ENCODE data around the gene ANXA8L1. TPM values are rescaled to one million over a fixed set of nuclear protein-coding genes. Genes with fewer than 3 reads are reported as not detected.
"Not testable (repeated sequence)": the region's sequence is repeated elsewhere in the genome, so short reads cannot be mapped to it uniquely, and the experiment has no call there.

ANXA8L1 gene, protein sequence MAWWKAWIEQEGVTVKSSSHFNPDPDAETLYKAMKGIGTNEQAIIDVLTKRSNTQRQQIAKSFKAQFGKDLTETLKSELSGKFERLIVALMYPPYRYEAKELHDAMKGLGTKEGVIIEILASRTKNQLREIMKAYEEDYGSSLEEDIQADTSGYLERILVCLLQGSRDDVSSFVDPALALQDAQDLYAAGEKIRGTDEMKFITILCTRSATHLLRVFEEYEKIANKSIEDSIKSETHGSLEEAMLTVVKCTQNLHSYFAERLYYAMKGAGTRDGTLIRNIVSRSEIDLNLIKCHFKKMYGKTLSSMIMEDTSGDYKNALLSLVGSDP
- polyA plus RNA-seq (ENCODE audit: insufficient read length in 12 of 12) = 10 to 100 TPM in 1 of 12 donors, 1 to 10 TPM in 2, under 1 TPM in 2, not detected in 7; 0.14 to 16.8 (median 2.8) TPM
- long read RNA-seq, donor 1 = 0 reads
- long read RNA-seq, donor 2 = 0 reads
- long read RNA-seq, donor 3 = 0 reads
- long read RNA-seq, donor 4 = 0 reads
- long read RNA-seq, donor 5 = 0 reads
- long read RNA-seq, donor 6 = 0 reads
- long read RNA-seq, donor 7 = 0 reads
- long read RNA-seq, donor 8 = 0 reads
- long read RNA-seq, donor 9, partial matches to known transcripts = 0 of 4 reads
- long read RNA-seq, donor 9, other reads (novel, unspliced or antisense) = 0 of 4 reads
- long read RNA-seq, donor 10 = 0 reads
- long read RNA-seq, donor 11 = 0 reads

- not testable (repeated sequence) for DNase-seq
These were observed at the start of gene ANXA8L1 for GRCh38 chr10:46375406-46375805. Gene ANXA8L1 (plus strand): TSS chr10:46375776. CDS start chr10:46375852, 76 bp downstream.

DNA sequence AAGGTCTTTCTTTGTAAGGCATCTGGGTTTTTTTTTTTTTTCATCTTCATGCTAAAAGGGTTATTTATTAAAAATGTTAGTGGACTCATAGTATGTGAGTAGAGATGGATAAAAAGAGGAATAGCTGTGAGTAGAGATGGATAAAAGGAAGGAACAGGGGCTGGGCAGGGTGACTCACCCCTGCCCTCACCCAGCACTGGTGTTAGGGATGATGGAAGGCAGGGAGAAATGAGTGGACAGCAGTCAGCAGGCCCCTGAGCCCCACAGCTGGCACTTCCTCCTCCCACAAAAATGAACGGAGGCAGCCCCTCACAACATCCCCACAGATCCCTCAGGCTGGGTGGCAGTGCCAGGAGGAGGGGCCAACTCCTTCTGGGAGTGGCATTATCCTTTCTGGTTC, 49.5 kb upstream of the ANXA8L1 start:
- DNase-seq = no peak

- no peak for DNase-seq
These were observed 48.6 kb upstream of the ANXA8L1 start for GRCh38 chr10:46326971-46327370.

DNA sequence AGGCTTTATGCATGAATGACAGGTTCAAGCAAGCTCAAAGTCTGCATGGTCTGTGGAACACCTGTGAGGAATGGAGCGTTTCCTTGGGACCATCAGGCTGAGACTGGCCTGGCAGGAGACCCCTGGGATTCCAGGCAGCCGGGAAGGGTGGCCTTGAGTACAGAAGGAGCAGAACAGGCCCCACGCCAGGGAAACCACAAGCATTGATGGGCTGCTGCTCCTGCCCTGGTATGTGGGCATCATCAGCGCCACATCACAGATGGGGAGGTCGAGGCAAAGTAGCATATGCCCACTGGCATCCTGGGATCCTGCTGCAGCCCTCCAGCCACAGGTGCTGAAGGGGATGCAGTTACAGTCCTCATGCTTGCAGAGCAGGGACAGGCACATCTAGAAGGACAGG, 47.9 kb upstream of the ANXA8L1 start:
- DNase-seq = no peak

DNA sequence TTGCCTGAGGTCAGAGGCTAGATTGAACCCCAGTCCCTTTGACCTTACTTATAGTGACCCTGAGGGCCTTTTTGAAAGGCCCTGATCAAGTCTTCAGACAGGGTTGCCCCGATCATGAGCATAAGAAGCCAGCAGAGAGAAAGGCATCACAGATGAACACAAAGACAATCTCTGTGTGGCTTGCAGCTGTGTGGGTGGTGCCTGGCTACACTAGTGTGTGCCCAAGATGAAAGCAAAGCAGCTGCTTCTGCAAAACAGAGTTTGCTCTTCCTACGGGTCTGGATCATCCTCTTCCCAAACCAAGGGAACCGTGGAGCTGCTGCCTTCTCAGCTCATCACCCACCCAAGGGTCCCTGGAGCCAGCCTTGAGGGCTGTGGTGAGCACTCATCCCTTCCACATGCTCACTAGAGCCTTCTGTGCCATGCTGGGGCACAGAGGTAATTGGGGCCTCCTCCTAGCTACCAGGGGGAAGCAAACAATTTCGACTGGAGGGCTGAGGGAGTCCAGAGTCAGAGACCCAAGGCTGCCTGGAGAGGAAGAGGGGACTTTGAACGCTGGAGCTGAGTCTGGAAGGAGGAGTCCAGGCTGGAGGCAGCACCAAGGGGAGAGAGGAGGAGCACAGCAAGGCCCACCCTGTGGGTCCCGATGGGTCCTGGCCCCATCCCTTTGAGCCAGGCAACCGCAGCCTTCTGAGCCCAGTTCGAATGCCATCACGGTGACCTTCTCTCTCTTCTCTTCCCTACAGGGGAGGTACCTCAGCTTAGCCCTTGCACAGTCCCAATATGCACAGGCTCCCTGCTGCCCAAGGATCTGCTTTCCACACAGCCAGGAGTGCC, 46.5 kb upstream of the ANXA8L1 start:
- no peak for DNase-seq

DNA sequence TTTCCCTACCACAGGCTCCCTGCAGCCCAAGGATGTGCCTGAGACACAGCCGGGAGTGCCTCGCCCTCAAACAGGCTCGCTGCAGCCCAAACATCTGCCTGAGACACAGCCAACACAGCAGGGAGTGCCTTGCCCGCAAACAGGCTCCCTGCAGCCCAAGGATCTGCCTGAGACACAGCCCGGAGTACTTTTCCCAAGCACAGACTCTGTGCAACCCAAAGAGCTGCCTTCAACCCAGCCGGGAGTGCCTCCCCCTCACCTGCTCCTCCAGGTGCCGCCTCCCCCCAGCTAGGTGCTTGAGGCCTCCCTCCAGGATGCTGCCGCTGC, 45.9 kb upstream of the ANXA8L1 start:
- DNase-seq = no peak

DNA sequence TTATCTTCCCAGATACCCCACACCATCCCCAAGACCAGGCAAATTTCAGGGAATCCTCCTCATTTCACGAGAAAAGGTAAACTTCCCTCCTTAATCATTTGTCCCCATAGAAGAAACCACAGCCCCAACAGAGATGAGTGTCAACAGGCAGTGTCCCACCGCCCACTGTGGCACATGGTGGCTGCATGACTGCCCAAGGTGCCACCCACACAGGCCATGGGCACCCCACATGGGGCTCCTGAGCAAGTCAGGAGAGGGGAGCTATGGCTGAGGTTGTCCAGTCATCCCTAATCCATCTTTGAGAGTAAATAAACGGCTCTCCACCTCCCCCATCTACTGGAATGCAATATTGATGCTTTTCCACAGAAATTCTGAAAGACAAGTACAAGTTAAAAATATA, 44.7 kb upstream of the ANXA8L1 start:
- no peak for DNase-seq

- DNase-seq = not testable (repeated sequence)
These were observed 10.1 kb upstream of the ANXA8L1 start for GRCh38 chr10:46365484-46365883.

DNA sequence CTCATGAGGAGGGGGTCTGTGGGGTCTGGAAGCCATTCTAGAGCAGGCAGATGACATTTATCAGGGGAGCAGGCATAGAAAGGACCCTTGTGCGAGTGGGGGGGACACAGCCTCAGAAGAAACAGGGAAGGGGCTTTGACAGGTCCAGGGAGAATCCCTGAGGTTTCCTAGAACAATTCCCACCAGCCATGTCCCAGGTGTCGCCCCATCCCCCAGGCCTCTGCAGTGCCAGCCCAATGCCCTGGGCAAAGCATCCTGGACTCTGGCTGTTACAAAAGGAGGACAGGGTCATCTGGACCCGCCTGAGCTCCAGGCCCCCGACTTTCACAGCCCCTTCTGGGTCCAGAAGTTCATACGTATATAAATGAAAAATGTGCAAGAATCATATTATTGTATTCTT, 8.4 kb upstream of the ANXA8L1 start:
- DNase-seq = not testable (repeated sequence)

- not testable (repeated sequence) for DNase-seq
These were observed 7.8 kb upstream of the ANXA8L1 start for GRCh38 chr10:46367666-46368240.

DNA sequence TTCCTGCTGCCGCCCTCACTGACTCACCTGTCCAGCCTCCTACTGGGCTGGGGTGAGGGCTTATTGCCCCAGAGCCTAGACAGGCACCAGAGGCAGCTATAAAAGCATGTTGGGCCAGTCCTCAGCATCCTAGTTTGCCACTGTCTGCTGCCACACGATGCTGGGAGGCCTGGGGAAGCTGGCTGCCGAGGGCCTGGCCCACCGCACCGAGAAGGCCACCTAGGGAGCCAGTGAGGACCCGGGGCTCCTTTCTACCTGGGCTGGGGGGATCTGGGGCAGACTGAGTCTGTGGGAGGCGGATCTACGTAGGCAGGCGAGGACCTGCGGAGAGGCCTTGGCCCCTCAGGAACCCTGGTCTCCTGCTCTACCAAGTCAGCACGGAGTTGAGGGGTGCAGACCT, 6.6 kb upstream of the ANXA8L1 start:
- DNase-seq = not testable (repeated sequence)

DNA sequence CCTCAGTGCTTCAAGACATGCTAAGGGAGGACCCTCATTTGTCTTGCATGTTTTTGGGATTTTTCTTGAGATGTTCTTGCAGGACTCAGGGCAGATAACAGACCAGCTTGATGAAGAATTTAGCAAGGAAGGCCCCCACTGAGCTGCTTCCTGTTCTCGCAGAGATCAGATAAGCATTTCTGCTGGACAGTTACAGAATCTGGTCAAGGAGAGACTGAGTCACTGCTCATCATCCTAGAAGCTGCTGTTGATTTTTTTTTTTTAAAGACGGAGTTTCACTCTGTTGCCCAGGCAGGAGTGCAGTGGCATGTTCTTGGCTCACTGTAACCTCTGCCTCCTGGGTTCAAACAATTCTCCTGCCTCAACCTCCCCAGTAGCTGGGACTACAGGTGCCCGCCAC, 1.2 kb upstream of the ANXA8L1 start:
- not testable (repeated sequence) for DNase-seq

- not testable (repeated sequence) for DNase-seq
These were observed 1.4 kb downstream of the ANXA8L1 start for GRCh38 chr10:46377022-46377421.

DNA sequence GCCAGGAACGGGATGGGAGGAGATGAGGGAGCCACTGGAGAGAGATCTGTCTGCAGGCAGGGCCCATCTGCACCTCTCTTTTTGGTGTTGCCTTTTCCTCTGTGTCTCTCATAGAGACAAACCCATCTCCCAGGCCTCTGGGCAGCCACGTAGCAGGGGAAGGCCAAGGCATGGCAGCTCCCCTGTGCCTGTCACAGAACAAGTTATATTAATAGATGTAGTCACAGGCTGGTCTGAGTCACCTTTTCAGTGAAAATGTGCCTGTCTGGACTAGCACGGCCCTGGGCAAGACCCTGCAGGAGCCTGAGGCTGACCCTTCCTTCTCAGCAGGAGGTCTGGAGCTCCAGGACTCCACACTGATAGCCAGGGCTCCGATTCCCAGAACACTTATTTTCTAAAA, 2.1 kb downstream of the ANXA8L1 start:
- DNase-seq = not testable (repeated sequence)

DNA sequence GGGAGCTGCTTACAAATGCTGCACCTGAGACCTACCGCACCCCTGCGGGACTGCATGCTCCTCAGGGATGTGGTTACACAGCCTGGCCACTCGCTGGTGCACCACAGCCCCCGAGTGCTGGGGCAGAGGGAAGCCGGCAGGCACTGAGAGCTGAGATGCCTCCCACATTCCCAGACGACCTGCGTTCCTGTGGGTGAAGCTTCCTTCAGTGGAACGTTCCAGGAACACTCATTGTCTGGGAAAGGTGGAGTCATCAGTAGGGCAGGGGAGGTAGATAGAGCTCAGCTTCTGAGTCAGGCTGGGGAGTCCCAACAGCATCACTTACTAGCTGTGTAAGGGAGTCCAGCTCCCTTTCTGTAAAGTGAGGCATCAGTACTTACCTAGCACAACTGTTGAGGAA, 2.5 kb downstream of the ANXA8L1 start:
- not testable (repeated sequence) for DNase-seq

- DNase-seq = not testable (repeated sequence)
These were observed 3.8 kb downstream of the ANXA8L1 start for GRCh38 chr10:46379233-46379848.

GRCh38 chr10:46385858-46386257, 10.3 kb downstream of the ANXA8L1 start:
- DNase-seq = not testable (repeated sequence)

GRCh38 chr10:46386694-46387093, 11.1 kb downstream of the ANXA8L1 start:
- not testable (repeated sequence) for DNase-seq

GRCh38 chr10:46387309-46387902, 11.8 kb downstream of the ANXA8L1 start:
- not testable (repeated sequence) for DNase-seq

- not testable (repeated sequence) for DNase-seq
These were observed 15.8 kb downstream of the ANXA8L1 start for GRCh38 chr10:46391422-46391821.

Measured in muscle of arm (tissue), 14 donors.